Astrocyte (in vitro differentiated cells and primary cell): ENCODE measurements around the gene CMIP. TPM values are rescaled to one million over a fixed set of nuclear protein-coding genes. Genes with fewer than 3 reads are reported as not detected.

Experiments used
- DNase-seq: peaks from one replicate; pipeline ENCODE4 v3.0.0-alpha.2; 2010; ENCODE audit warnings: low read depth
- FAIRE-seq: peaks from 2 replicates; lab custom pipeline; 2011; peaks lifted over from hg19 to GRCh38; lab: Jason Lieb, UNC
- H2AFZ ChIP-seq: 2 replicates; pipeline ENCODE4 v1.6.0; 2012; ENCODE audit warnings: low read depth, low read length, inconsistent platforms
- H3K27ac ChIP-seq: 2 replicates; pipeline ENCODE4 v1.5.1; 2011; ENCODE audit warnings: low read depth, low read length, inconsistent platforms
- H3K27me3 ChIP-seq: 2 replicates; pipeline ENCODE4 v1.6.0; 2011; ENCODE audit warnings: low read length, inconsistent platforms; ENCODE audit not compliant: insufficient read depth
- H3K36me3 ChIP-seq: 2 replicates; pipeline ENCODE4 v1.5.1; 2011; ENCODE audit warnings: low read length, inconsistent platforms; ENCODE audit not compliant: insufficient read depth
- H3K4me1 ChIP-seq: 2 replicates; pipeline ENCODE4 v1.5.1; 2011; ENCODE audit warnings: low read length, inconsistent platforms; ENCODE audit not compliant: insufficient read depth
- H3K4me2 ChIP-seq: 2 replicates; pipeline ENCODE4 v1.6.0; 2012; ENCODE audit warnings: low read length, inconsistent platforms
- H3K4me3 ChIP-seq: 2 replicates; pipeline ENCODE4 v1.5.1; 2011; ENCODE audit warnings: low read depth, mild to moderate bottlenecking, low read length, inconsistent platforms; ENCODE audit not compliant: insufficient read depth
- H3K79me2 ChIP-seq: 2 replicates; pipeline ENCODE4 v1.6.0; 2012; ENCODE audit warnings: mild to moderate bottlenecking, low read length, inconsistent platforms; ENCODE audit not compliant: insufficient read depth
- H3K9ac ChIP-seq: 2 replicates; pipeline ENCODE4 v1.6.0; 2012; ENCODE audit warnings: mild to moderate bottlenecking, low read length, inconsistent platforms
- H3K9me3 ChIP-seq: 2 replicates; pipeline ENCODE4 v1.5.1; 2012; ENCODE audit warnings: low read depth, mild to moderate bottlenecking, low read length, inconsistent platforms; ENCODE audit not compliant: insufficient read depth
- H4K20me1 ChIP-seq: 2 replicates; pipeline ENCODE4 v1.6.0; 2012; ENCODE audit warnings: low read length, inconsistent platforms; ENCODE audit not compliant: insufficient read depth
- H3K27ac Mint-ChIP-seq: one replicate; pipeline ENCODE4 v1.8.0; 2021; ENCODE audit warnings: mild to moderate bottlenecking, mixed read lengths; ENCODE audit not compliant: unreplicated experiment
- H3K27me3 Mint-ChIP-seq: one replicate; pipeline ENCODE4 v1.8.0; 2021; ENCODE audit warnings: low read depth, mixed read lengths; ENCODE audit not compliant: unreplicated experiment
- H3K36me3 Mint-ChIP-seq: one replicate; pipeline ENCODE4 v1.8.0; 2021; ENCODE audit warnings: low read depth, mixed read lengths; ENCODE audit not compliant: unreplicated experiment
- H3K4me1 Mint-ChIP-seq: one replicate; pipeline ENCODE4 v1.8.0; 2021; ENCODE audit warnings: low read depth, mixed read lengths; ENCODE audit not compliant: unreplicated experiment
- H3K4me3 Mint-ChIP-seq: one replicate; pipeline ENCODE4 v1.8.0; 2021; ENCODE audit warnings: mild to moderate bottlenecking, moderate library complexity, mixed read lengths; ENCODE audit not compliant: unreplicated experiment
- H3K9me3 Mint-ChIP-seq: one replicate; pipeline ENCODE4 v1.8.0; 2021; ENCODE audit warnings: mild to moderate bottlenecking, mixed read lengths; ENCODE audit not compliant: unreplicated experiment
- CTCF ChIP-seq: IDR thresholded peaks from 2 replicates; pipeline ENCODE4 v1.5.1; 2011; ENCODE audit warnings: low read depth, mild to moderate bottlenecking, inconsistent platforms, low read length, moderate library complexity; ENCODE audit not compliant: insufficient read depth
- EZH2 ChIP-seq: IDR thresholded peaks from 2 replicates; pipeline ENCODE4 v1.6.1; 2012; ENCODE audit warnings: mild to moderate bottlenecking, low read length, inconsistent platforms; ENCODE audit not compliant: insufficient read depth
- total RNA-seq: library from RNA; stranded (reverse); gene quantifications from 2 replicates; pipeline ENCODE4 v1.2.1, GENCODE V29; 2021

Gene CMIP
- total RNA-seq, 1 donor from 2014 or later, result 71.5 TPM

GRCh38 chr16:81676883-81677737 lies 232.5 kb downstream of the CMIP start:
- H3K27ac Mint-ChIP-seq, result peak overlapping the region; percentile 38
- Histone ChIP-seq H3K79me2 (no peaks in the 10 kb centered on the region), H3K9me3 (no peaks in the 10 kb centered on the region), H3K27ac (no peak overlapping the region), H3K4me2 (no peak overlapping the region), H4K20me1 (peaks cover 44% of the 10 kb centered on the region), H3K4me3 (no peak overlapping the region), H3K9ac (no peak overlapping the region), H2AFZ (no peak overlapping the region), H3K4me1 (no peaks in the 10 kb centered on the region), H3K27me3 (no peaks in the 10 kb centered on the region), H3K36me3 (peaks cover 6% of the 10 kb centered on the region)
- no peak for TF ChIP-seq CTCF
- TF ChIP-seq EZH2, result no peak
- no peaks in the 10 kb centered on the region for H3K27me3 Mint-ChIP-seq
- H3K9me3 Mint-ChIP-seq, result no peaks in the 10 kb centered on the region
- FAIRE-seq (no peak), DNase-seq (no peak)
- H3K36me3 Mint-ChIP-seq, result peaks cover 22% of the 10 kb centered on the region
- no peaks in the 10 kb centered on the region for H3K4me1 Mint-ChIP-seq
- H3K4me3 Mint-ChIP-seq, result no peak overlapping the region

DNA sequence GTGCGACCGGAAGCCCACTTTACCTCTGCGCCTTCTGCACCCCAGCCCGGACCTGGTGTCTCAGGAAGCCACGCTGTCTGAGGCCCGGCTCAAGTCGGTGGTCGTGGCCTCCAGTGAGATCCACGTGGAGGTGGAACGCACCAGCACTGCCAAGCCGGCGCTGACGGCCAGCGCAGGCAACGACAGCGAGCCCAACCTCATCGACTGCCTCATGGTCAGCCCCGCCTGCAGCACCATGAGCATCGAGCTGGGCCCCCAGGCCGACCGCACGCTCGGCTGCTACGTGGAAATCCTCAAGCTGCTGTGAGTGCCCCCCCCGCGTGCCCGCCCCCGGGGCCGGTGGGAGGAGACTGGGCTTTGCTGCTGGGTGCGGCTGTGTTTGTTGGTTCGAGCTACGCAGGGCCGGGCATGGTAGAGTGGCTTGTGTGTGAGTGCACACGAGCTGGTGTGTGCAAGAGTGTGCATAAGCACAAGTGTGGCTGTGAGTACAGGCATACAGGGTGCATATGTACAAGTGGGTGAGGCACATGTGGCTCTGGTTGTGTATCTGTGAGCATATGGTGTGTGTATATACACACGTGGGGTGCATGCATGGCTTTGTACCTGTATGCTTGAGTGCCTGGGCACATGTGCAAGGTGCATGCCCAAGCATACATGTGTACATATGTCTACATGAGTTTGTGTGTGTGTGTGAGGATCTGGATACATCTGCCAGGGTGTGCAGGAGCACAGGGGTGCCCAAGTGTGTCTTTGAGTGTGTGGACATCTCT lies 233.9 kb downstream of the CMIP start:
- Mint-ChIP-seq H3K4me1 (no peaks in the 10 kb centered on the region), H3K27me3 (no peaks in the 10 kb centered on the region), H3K27ac (no peak overlapping the region), H3K4me3 (no peak overlapping the region), H3K36me3 (peaks cover 21% of the 10 kb centered on the region), H3K9me3 (no peaks in the 10 kb centered on the region)
- H3K27me3 ChIP-seq, result no peaks in the 10 kb centered on the region
- H4K20me1 ChIP-seq, result peaks cover 55% of the 10 kb centered on the region
- TF ChIP-seq EZH2 (no peak), CTCF (no peak)
- no peaks in the 10 kb centered on the region for H3K4me1 ChIP-seq
- FAIRE-seq (no peak), DNase-seq (no peak)
- no peak overlapping the region for H3K4me3 ChIP-seq
- H3K36me3 ChIP-seq, result no peaks in the 10 kb centered on the region
- H3K4me2 ChIP-seq, result no peak overlapping the region
- H3K9ac ChIP-seq, result no peak overlapping the region
- H3K9me3 ChIP-seq, result no peaks in the 10 kb centered on the region
- no peak overlapping the region for H2AFZ ChIP-seq
- no peaks in the 10 kb centered on the region for H3K79me2 ChIP-seq
- H3K27ac ChIP-seq, result no peak overlapping the region
